HepG2 (cell line): ENCODE results near the gene COQ8B. TPM values are rescaled to one million over a fixed set of nuclear protein-coding genes. Genes with fewer than 3 reads are reported as not detected.

Experiments
- BORCS8-MEF2B ChIP-seq: sonication (generic); formaldehyde crosslinking; IDR thresholded peaks from 2 replicates; pipeline ENCODE4 v1.8.0; 2022; ENCODE audit warnings: mild to moderate bottlenecking, missing genetic modification reagents
- ELF4 ChIP-seq: sonication (generic); formaldehyde crosslinking; IDR thresholded peaks from 2 replicates; pipeline ENCODE4 v1.5.0; 2020; ENCODE audit warnings: missing genetic modification reagents, mild to moderate bottlenecking, moderate library complexity, borderline replicate concordance
- HNRNPUL1 ChIP-seq: fragments of 200-400 bp; formaldehyde crosslinking; IDR thresholded peaks from 2 replicates; pipeline ENCODE4 v1.6.1; 2017; ENCODE audit warnings: low read depth, mild to moderate bottlenecking, low read length, moderate library complexity
- HOXA9 ChIP-seq: sonication (generic); formaldehyde crosslinking; IDR thresholded peaks from 2 replicates; pipeline ENCODE4 v1.8.1; 2022; ENCODE audit warnings: missing genetic modification reagents, mild to moderate bottlenecking, moderate library complexity, borderline replicate concordance
- MYC ChIP-seq: sonication (generic); formaldehyde crosslinking; IDR thresholded peaks from 2 replicates; pipeline ENCODE4 v1.9.0; 2021; ENCODE audit warnings: missing genetic modification reagents, borderline replicate concordance
- NAIF1 ChIP-seq: sonication (generic); formaldehyde crosslinking; IDR thresholded peaks from 2 replicates; pipeline ENCODE4 v1.5.0; 2020; ENCODE audit warnings: mild to moderate bottlenecking, missing genetic modification reagents, borderline replicate concordance
- PCBP2 ChIP-seq: fragments of 200-400 bp; formaldehyde crosslinking; optimal IDR thresholded peaks from 2 replicates; pipeline ENCODE3; 2018; ENCODE audit warnings: low read length, low read depth; ENCODE audit not compliant: poor library complexity, severe bottlenecking
- ZNF136 ChIP-seq: sonication (generic); formaldehyde crosslinking; IDR thresholded peaks from 2 replicates; pipeline ENCODE4 v1.8.1; 2022; ENCODE audit warnings: low read depth, mild to moderate bottlenecking, moderate library complexity, missing genetic modification reagents
- ZNF224 ChIP-seq: sonication (generic); formaldehyde crosslinking; IDR thresholded peaks from 2 replicates; pipeline ENCODE4 v1.5.0; 2020; ENCODE audit warnings: mild to moderate bottlenecking, missing genetic modification reagents
- ZNF331 ChIP-seq: sonication (generic); formaldehyde crosslinking; IDR thresholded peaks from 2 replicates; pipeline ENCODE4 v1.4.0; 2020; ENCODE audit warnings: missing genetic modification reagents
- ZNF619 ChIP-seq: sonication (generic); formaldehyde crosslinking; IDR thresholded peaks from 2 replicates; pipeline ENCODE4 v1.4.0; 2020; ENCODE audit warnings: mild to moderate bottlenecking, missing genetic modification reagents
- ZNF678 ChIP-seq: sonication (generic); formaldehyde crosslinking; IDR thresholded peaks from 2 replicates; pipeline ENCODE4 v1.4.0; 2020; ENCODE audit warnings: mild to moderate bottlenecking, missing genetic modification reagents
- ZNF703 ChIP-seq: sonication (generic); formaldehyde crosslinking; IDR thresholded peaks from 2 replicates; pipeline ENCODE4 v1.5.1; 2020; ENCODE audit warnings: missing genetic modification reagents, mild to moderate bottlenecking, moderate library complexity, borderline replicate concordance
- polyA plus RNA-seq, 8 experiments: library from polyadenylated mRNA; depleted of rRNA in 3 of 8; stranded (reverse) in 7 of 8; unstranded in 1 of 8; fragments of >200 nt; fragmentation: Illumina TruSeq in 4 of 8; extraction: Trizol in 4 of 8; gene quantifications; 2 replicates each; pipeline versions ENCODE4 v1.2.1 to v1.2.3, GENCODE V29; 2011 to 2016; ENCODE audit warnings: low read depth in 4 of 8, missing spikeins in 1 of 8, mixed read lengths in 1 of 8; ENCODE audit not compliant: insufficient read depth in 1 of 8
- total RNA-seq, 5 experiments: library from RNA; depleted of rRNA; stranded (reverse); fragments of >200 nt; fragmentation: Illumina TruSeq; extraction: Trizol; gene quantifications; 2 replicates each; pipeline ENCODE4 v1.2.3, GENCODE V29; 2016; ENCODE audit warnings: low read depth in 1 of 5
- TF ChIP-seq, protein P1 (sequence below): sonication (generic); formaldehyde crosslinking; IDR thresholded peaks from 2 replicates; pipeline ENCODE4 v1.5.0; 2020; ENCODE audit warnings: missing genetic modification reagents
- TF ChIP-seq, protein P2 (sequence below): sonication (generic); formaldehyde crosslinking; IDR thresholded peaks from 2 replicates; pipeline ENCODE4 v1.8.0; 2023; ENCODE audit warnings: mild to moderate bottlenecking, missing genetic modification reagents
- TF ChIP-seq, protein P3 (sequence below): sonication (generic); formaldehyde crosslinking; IDR thresholded peaks from 2 replicates; pipeline ENCODE4 v1.4.0; 2020; ENCODE audit warnings: missing genetic modification reagents
- TF ChIP-seq, protein P4 (sequence below): sonication (generic); formaldehyde crosslinking; IDR thresholded peaks from 2 replicates; pipeline ENCODE4 v1.4.0; 2020; ENCODE audit warnings: low read depth, mild to moderate bottlenecking, missing genetic modification reagents
- TF ChIP-seq, protein P5 (sequence below): sonication (generic); formaldehyde crosslinking; IDR thresholded peaks from 2 replicates; pipeline ENCODE4; 2020; ENCODE audit warnings: missing genetic modification reagents, mild to moderate bottlenecking, borderline replicate concordance
- TF ChIP-seq, protein P6 (sequence below): sonication (generic); formaldehyde crosslinking; IDR thresholded peaks from 2 replicates; pipeline ENCODE4 v1.5.0; 2020; ENCODE audit warnings: mild to moderate bottlenecking, missing genetic modification reagents, moderate library complexity

The COQ8B gene
- total and polyA plus RNA-seq, 2 of the 13 experiments (the other 11 are each of a cell fraction or from before 2014, with no cell fraction given): 12.3 to 17.2 TPM

DNA sequence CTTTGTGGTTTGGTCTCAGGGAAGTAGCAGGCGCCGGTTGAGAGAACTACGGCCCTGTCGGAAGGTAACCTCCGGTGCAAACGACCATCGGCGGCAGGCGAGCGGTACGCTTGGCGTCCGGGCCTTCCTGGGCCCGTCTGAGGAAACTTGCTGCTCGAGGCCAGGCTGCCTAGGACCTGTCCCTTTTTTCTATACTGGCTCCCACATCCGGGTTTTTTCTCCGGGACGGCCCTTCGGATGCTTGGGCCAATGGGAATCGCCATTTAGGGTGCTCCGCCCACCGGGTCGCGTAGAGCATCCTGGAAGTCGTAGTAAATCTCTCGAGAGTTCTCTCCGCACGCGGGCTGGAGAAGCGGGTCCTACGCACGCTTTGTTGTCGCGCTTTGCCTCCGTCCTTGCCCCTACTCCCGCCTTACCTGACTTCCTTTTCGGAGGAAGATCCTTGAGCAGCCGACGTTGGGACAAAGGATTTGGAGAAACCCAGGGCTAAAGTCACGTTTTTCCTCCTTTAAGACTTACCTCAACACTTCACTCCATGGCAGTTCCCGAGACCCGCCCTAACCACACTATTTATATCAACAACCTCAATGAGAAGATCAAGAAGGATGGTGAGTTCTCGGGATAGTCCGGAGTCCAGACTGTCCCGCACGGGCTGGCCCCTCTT lies 34.3 kb upstream of the COQ8B start, which contains the start of gene SNRPA (continued):
- TF ChIP-seq, protein P1, sequence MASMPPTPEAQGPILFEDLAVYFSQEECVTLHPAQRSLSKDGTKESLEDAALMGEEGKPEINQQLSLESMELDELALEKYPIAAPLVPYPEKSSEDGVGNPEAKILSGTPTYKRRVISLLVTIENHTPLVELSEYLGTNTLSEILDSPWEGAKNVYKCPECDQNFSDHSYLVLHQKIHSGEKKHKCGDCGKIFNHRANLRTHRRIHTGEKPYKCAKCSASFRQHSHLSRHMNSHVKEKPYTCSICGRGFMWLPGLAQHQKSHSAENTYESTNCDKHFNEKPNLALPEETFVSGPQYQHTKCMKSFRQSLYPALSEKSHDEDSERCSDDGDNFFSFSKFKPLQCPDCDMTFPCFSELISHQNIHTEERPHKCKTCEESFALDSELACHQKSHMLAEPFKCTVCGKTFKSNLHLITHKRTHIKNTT: no peak
- TF ChIP-seq ZNF331 (CRISPR knock-in tag) (no peak), ZNF224 (no peak), ZNF619 (CRISPR knock-in tag) (no peak), ZNF136 (no peak), ZNF678 (CRISPR knock-in tag) (no peak), HOXA9 (CRISPR knock-in tag) (no peak), BORCS8-MEF2B (CRISPR knock-in tag) (peak; percentile 53; the same call in 1 of the 2 replicates), NAIF1 (CRISPR knock-in tag) (peak; percentile 83), HNRNPUL1 (no peak), ZNF703 (CRISPR knock-in tag) (no peak), MYC (peak; percentile 87), PCBP2 (no peak), ELF4 (CRISPR knock-in tag) (no peak)
- TF ChIP-seq, protein P2, sequence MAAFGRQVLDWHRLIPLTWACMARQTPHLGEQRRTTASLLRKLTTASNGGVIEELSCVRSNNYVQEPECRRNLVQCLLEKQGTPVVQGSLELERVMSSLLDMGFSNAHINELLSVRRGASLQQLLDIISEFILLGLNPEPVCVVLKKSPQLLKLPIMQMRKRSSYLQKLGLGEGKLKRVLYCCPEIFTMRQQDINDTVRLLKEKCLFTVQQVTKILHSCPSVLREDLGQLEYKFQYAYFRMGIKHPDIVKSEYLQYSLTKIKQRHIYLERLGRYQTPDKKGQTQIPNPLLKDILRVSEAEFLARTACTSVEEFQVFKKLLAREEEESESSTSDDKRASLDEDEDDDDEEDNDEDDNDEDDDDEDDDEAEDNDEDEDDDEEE (CRISPR knock-in tag): peak; percentile 26; the same call in 1 of the 2 replicates
- TF ChIP-seq, protein P3, sequence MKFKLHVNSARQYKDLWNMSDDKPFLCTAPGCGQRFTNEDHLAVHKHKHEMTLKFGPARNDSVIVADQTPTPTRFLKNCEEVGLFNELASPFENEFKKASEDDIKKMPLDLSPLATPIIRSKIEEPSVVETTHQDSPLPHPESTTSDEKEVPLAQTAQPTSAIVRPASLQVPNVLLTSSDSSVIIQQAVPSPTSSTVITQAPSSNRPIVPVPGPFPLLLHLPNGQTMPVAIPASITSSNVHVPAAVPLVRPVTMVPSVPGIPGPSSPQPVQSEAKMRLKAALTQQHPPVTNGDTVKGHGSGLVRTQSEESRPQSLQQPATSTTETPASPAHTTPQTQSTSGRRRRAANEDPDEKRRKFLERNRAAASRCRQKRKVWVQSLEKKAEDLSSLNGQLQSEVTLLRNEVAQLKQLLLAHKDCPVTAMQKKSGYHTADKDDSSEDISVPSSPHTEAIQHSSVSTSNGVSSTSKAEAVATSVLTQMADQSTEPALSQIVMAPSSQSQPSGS (CRISPR knock-in tag): peak; percentile 25; the same call in 1 of the 2 replicates
- TF ChIP-seq, protein P4, sequence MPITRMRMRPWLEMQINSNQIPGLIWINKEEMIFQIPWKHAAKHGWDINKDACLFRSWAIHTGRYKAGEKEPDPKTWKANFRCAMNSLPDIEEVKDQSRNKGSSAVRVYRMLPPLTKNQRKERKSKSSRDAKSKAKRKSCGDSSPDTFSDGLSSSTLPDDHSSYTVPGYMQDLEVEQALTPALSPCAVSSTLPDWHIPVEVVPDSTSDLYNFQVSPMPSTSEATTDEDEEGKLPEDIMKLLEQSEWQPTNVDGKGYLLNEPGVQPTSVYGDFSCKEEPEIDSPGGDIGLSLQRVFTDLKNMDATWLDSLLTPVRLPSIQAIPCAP (CRISPR knock-in tag): no peak
- TF ChIP-seq, protein P5, sequence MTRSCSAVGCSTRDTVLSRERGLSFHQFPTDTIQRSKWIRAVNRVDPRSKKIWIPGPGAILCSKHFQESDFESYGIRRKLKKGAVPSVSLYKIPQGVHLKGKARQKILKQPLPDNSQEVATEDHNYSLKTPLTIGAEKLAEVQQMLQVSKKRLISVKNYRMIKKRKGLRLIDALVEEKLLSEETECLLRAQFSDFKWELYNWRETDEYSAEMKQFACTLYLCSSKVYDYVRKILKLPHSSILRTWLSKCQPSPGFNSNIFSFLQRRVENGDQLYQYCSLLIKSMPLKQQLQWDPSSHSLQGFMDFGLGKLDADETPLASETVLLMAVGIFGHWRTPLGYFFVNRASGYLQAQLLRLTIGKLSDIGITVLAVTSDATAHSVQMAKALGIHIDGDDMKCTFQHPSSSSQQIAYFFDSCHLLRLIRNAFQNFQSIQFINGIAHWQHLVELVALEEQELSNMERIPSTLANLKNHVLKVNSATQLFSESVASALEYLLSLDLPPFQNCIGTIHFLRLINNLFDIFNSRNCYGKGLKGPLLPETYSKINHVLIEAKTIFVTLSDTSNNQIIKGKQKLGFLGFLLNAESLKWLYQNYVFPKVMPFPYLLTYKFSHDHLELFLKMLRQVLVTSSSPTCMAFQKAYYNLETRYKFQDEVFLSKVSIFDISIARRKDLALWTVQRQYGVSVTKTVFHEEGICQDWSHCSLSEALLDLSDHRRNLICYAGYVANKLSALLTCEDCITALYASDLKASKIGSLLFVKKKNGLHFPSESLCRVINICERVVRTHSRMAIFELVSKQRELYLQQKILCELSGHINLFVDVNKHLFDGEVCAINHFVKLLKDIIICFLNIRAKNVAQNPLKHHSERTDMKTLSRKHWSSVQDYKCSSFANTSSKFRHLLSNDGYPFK (CRISPR knock-in tag): no peak; the same call in 1 of the 2 replicates
- TF ChIP-seq, protein P6, sequence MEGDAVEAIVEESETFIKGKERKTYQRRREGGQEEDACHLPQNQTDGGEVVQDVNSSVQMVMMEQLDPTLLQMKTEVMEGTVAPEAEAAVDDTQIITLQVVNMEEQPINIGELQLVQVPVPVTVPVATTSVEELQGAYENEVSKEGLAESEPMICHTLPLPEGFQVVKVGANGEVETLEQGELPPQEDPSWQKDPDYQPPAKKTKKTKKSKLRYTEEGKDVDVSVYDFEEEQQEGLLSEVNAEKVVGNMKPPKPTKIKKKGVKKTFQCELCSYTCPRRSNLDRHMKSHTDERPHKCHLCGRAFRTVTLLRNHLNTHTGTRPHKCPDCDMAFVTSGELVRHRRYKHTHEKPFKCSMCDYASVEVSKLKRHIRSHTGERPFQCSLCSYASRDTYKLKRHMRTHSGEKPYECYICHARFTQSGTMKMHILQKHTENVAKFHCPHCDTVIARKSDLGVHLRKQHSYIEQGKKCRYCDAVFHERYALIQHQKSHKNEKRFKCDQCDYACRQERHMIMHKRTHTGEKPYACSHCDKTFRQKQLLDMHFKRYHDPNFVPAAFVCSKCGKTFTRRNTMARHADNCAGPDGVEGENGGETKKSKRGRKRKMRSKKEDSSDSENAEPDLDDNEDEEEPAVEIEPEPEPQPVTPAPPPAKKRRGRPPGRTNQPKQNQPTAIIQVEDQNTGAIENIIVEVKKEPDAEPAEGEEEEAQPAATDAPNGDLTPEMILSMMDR (CRISPR knock-in tag): no peak
